GM12865 (cell line): ENCODE results near the gene TMCO1.
"Not testable (repeated sequence)": the region's sequence is repeated elsewhere in the genome, so short reads cannot be mapped to it uniquely, and the experiment has no call there.

Source experiments
- DNase-seq: peaks from one replicate; pipeline ENCODE4 v3.0.0; 2010; ENCODE audit warnings: low read depth
- H3K4me3 ChIP-seq: 2 replicates; pipeline ENCODE4 v1.5.1; 2011; ENCODE audit warnings: mild to moderate bottlenecking, low read depth, low read length, control low read depth
- CTCF ChIP-seq: IDR thresholded peaks from 2 replicates; pipeline ENCODE4 v1.5.1; 2011; ENCODE audit warnings: low read length, control low read depth, low read depth, inconsistent platforms; ENCODE audit not compliant: insufficient read depth; ENCODE audit errors: missing control alignments

Gene TMCO1

GRCh38 chr1:165768513-165769394 lies at the start of gene TMCO1:
Gene TMCO1, minus strand, starts transcription at chr1:165768868. Its CDS starts 117 bp downstream, at chr1:165768751.
- peak within 1 kb of the TSS; percentile 91 for H3K4me3 ChIP-seq
- peak; percentile 99 for DNase-seq
- TF ChIP-seq CTCF: peak; percentile 23

- no peak for DNase-seq
- H3K4me3 ChIP-seq: no peak overlapping the region
- TF ChIP-seq CTCF: no peak
Measured at GRCh38 chr1:165816826-165817497, 48.3 kb upstream of the TMCO1 start.

GRCh38 chr1:165816157-165816556 lies 47.5 kb upstream of the TMCO1 start:
- TF ChIP-seq CTCF: no peak
- H3K4me3 ChIP-seq: no peak overlapping the region
- no peak for DNase-seq

- H3K4me3 ChIP-seq: no peak overlapping the region
- no peak for TF ChIP-seq CTCF
- DNase-seq: no peak
Measured at GRCh38 chr1:165815725-165816124, 47.1 kb upstream of the TMCO1 start.

GRCh38 chr1:165807613-165808012 lies 38.9 kb upstream of the TMCO1 start:
- TF ChIP-seq CTCF: no peak
- no peak overlapping the region for H3K4me3 ChIP-seq
- DNase-seq: no peak

GRCh38 chr1:165804513-165804912 lies 35.8 kb upstream of the TMCO1 start:
- not testable (repeated sequence) for DNase-seq, H3K4me3 ChIP-seq

- no peak for TF ChIP-seq CTCF
- no peak for DNase-seq
- H3K4me3 ChIP-seq: no peak overlapping the region
Measured at GRCh38 chr1:165799387-165799786, 30.7 kb upstream of the TMCO1 start.
